ENCODE measurements around the gene ELMO3. TPM values are rescaled to one million over a fixed set of nuclear protein-coding genes. Genes with fewer than 3 reads are reported as not detected.

ELMO3 gene
- total and polyA plus RNA-seq, 8 donors, result 14.6 to 52.4 (median 23.6) TPM

GRCh38 chr16:67249178-67250044 is 50.5 kb downstream of the ELMO3 start:
- no peak overlapping the region for H3K27ac ChIP-seq
- intact Hi-C loops (cut with DNase I), result no loop called here

GRCh38 chr16:67250045-67250327 is 51.1 kb downstream of the ELMO3 start:
- intact Hi-C loops (cut with DNase I), result no loop called here

More at GRCh38 chr16:67249178-67250044, 50.5 kb downstream of the ELMO3 start:
- no peak for ATAC-seq
- H3K27me3 ChIP-seq, result no peaks in the 10 kb centered on the region
- H3K36me3 ChIP-seq, result no peaks in the 10 kb centered on the region
- DNase-seq, result peak in 2 of 6 donors; percentile 19 to 38
- peaks cover 0 to 15% (median 8%) of the 10 kb centered on the region in 3 donors for H3K4me1 ChIP-seq
- FAIRE-seq, result no peak
- H3K4me3 ChIP-seq, result peak overlapping the region in 3 of 4 donors; percentile 24 to 97 (median 37)
- H3K9me3 ChIP-seq, result no peaks in the 10 kb centered on the region
- no peak for TF ChIP-seq CTCF (IDR thresholded peaks at IDR 0.05)
- WGBS, 2 donors, result 18 to 22% methylated on average over 22 of the region's 22 CpGs

GRCh38 chr16:67252609-67253497 is 53.9 kb downstream of the ELMO3 start:
- FAIRE-seq, result no peak
- no peak for ATAC-seq
- Histone ChIP-seq H3K4me3 (no peak overlapping the region), H3K9me3 (no peaks in the 10 kb centered on the region), H3K4me1 (peaks cover 0 to 7% (median 4%) of the 10 kb centered on the region in 3 donors), H3K27me3 (no peaks in the 10 kb centered on the region), H3K36me3 (no peaks in the 10 kb centered on the region), H3K27ac (no peak overlapping the region)
- TF ChIP-seq CTCF (IDR thresholded peaks at IDR 0.05), result no peak
- 82 to 87% methylated on average over 4 of the region's 4 CpGs for WGBS, 2 donors
- DNase-seq, result peak in 1 of 6 donors; percentile 8
- intact Hi-C loops (cut with DNase I), result no loop called here

More at GRCh38 chr16:67250045-67250327, 51.1 kb downstream of the ELMO3 start:
- FAIRE-seq (no peak), ATAC-seq (no peak), DNase-seq (no peak)
- no peaks in the 10 kb centered on the region for H3K27me3 ChIP-seq
- 70 to 79% methylated on average over 4 of the region's 4 CpGs for WGBS, 2 donors
- H3K4me1 ChIP-seq, result peaks cover 0 to 12% (median 8%) of the 10 kb centered on the region in 3 donors
- no peak overlapping the region for H3K4me3 ChIP-seq
- H3K27ac ChIP-seq, result no peak overlapping the region
- H3K9me3 ChIP-seq, result no peaks in the 10 kb centered on the region
- no peak for TF ChIP-seq CTCF (IDR thresholded peaks at IDR 0.05)
- H3K36me3 ChIP-seq, result no peaks in the 10 kb centered on the region

Small RNA genes lying within 50 kb of the gene (microRNA-seq; reads per million reads assigned to microRNA genes)
- gene MIR328, result 105 to 204 reads per million in 2 donors

Other genes starting within 250 kb of the ELMO3 start
- 1 to 10 TPM; 1.9 to 6.2 (median 4.6) TPM for gene CES3, start 237.9 kb upstream of the ELMO3 start, total RNA-seq
- gene CES3, start 237.9 kb upstream of the ELMO3 start, polyA plus RNA-seq, result 1 to 10 TPM; 4.6 to 7.3 TPM
- 10 to 100 TPM in 1 of 6 donors, 1 to 10 TPM in 5; 3.2 to 10.2 (median 4.6) TPM for gene CES4A, start 210.5 kb upstream of the ELMO3 start, total RNA-seq
- gene CES4A, start 210.5 kb upstream of the ELMO3 start, polyA plus RNA-seq, result 10 to 100 TPM; 43.1 to 59.5 TPM
- gene CBFB, start 170.0 kb upstream of the ELMO3 start, total RNA-seq, result 10 to 100 TPM; 13.1 to 27.0 (median 20.1) TPM
- gene CBFB, start 170.0 kb upstream of the ELMO3 start, polyA plus RNA-seq, result 10 to 100 TPM; 11.5 to 19.7 TPM
- 1 to 10 TPM; 2.8 to 7.3 (median 4.2) TPM for gene PHAF1, start 89.2 kb upstream of the ELMO3 start, total RNA-seq
- gene PHAF1, start 89.2 kb upstream of the ELMO3 start, polyA plus RNA-seq, result 1 to 10 TPM; 6.1 to 8.9 TPM
- 1 to 10 TPM; 1.8 to 5.1 (median 3.5) TPM for gene B3GNT9, start 48.1 kb upstream of the ELMO3 start, total RNA-seq
- 1 to 10 TPM; 3.0 to 9.3 TPM for gene B3GNT9, start 48.1 kb upstream of the ELMO3 start, polyA plus RNA-seq
- gene TRADD, start 39.2 kb upstream of the ELMO3 start, total RNA-seq, result 10 to 100 TPM in 4 of 6 donors, 1 to 10 TPM in 2; 9.4 to 17.4 (median 11.5) TPM
- 10 to 100 TPM; 21.3 to 33.3 TPM for gene TRADD, start 39.2 kb upstream of the ELMO3 start, polyA plus RNA-seq
- 10 to 100 TPM; 12.9 to 31.7 (median 24.2) TPM for gene FBXL8, start 39.2 kb upstream of the ELMO3 start, total RNA-seq
- gene FBXL8, start 39.2 kb upstream of the ELMO3 start, polyA plus RNA-seq, result 10 to 100 TPM; 41.6 to 86.2 TPM
- gene HSF4, start 34.4 kb upstream of the ELMO3 start, total RNA-seq, result 10 to 100 TPM; 34.9 to 70.0 (median 49.1) TPM
- 100 to 1,000 TPM; 310 to 330 TPM for gene HSF4, start 34.4 kb upstream of the ELMO3 start, polyA plus RNA-seq
- 10 to 100 TPM; 15.2 to 31.2 (median 19.8) TPM for gene NOL3, start 28.6 kb upstream of the ELMO3 start, total RNA-seq
- 100 to 1,000 TPM in 1 of 2 donors, 10 to 100 TPM in 1; 84.5 to 119 TPM for gene NOL3, start 28.6 kb upstream of the ELMO3 start, polyA plus RNA-seq
- 10 to 100 TPM in 3 of 6 donors, 1 to 10 TPM in 3; 4.8 to 22.3 (median 10.4) TPM for gene MATCAP1, start 15.2 kb upstream of the ELMO3 start, total RNA-seq
- 10 to 100 TPM; 51.2 to 55.6 TPM for gene MATCAP1, start 15.2 kb upstream of the ELMO3 start, polyA plus RNA-seq
- 1 to 10 TPM in 3 of 6 donors, under 1 TPM in 3; 0.67 to 2.3 (median 1.2) TPM for gene EXOC3L1, start 9.0 kb upstream of the ELMO3 start, total RNA-seq
- 1 to 10 TPM; 5.2 to 6.2 TPM for gene EXOC3L1, start 9.0 kb upstream of the ELMO3 start, polyA plus RNA-seq
- 10 to 100 TPM; 14.8 to 27.7 (median 19.3) TPM for gene E2F4, start 7.0 kb upstream of the ELMO3 start, total RNA-seq
- 10 to 100 TPM; 54.9 to 61.3 TPM for gene E2F4, start 7.0 kb upstream of the ELMO3 start, polyA plus RNA-seq
- gene TMEM208, start 28.0 kb downstream of the ELMO3 start, total RNA-seq, result 10 to 100 TPM; 19.2 to 31.2 (median 26.0) TPM
- gene TMEM208, start 28.0 kb downstream of the ELMO3 start, polyA plus RNA-seq, result 10 to 100 TPM; 83.4 to 96.6 TPM
- gene FHOD1, start 48.4 kb downstream of the ELMO3 start, total RNA-seq, result 10 to 100 TPM in 2 of 6 donors, 1 to 10 TPM in 4; 7.8 to 20.8 (median 8.8) TPM
- 10 to 100 TPM; 34.0 to 41.2 TPM for gene FHOD1, start 48.4 kb downstream of the ELMO3 start, polyA plus RNA-seq
- under 1 TPM; 0.22 to 0.69 (median 0.48) TPM for gene SLC9A5, start 49.8 kb downstream of the ELMO3 start, total RNA-seq
- 1 to 10 TPM; 1.3 to 1.5 TPM for gene SLC9A5, start 49.8 kb downstream of the ELMO3 start, polyA plus RNA-seq
- gene PLEKHG4, start 80.4 kb downstream of the ELMO3 start, total RNA-seq, result 1 to 10 TPM; 3.5 to 8.1 (median 5.2) TPM
- gene PLEKHG4, start 80.4 kb downstream of the ELMO3 start, polyA plus RNA-seq, result 10 to 100 TPM; 17.2 to 28.5 TPM
- under 1 TPM in 4 of 6 donors, not detected in 2; 0.09 to 0.56 (median 0.36) TPM for gene KCTD19, start 127.6 kb downstream of the ELMO3 start, total RNA-seq
- gene KCTD19, start 127.6 kb downstream of the ELMO3 start, polyA plus RNA-seq, result under 1 TPM; 0.42 to 0.70 TPM
- 1 to 10 TPM; 1.3 to 2.7 (median 2.1) TPM for gene LRRC36, start 127.7 kb downstream of the ELMO3 start, total RNA-seq
- 10 to 100 TPM in 1 of 2 donors, 1 to 10 TPM in 1; 4.2 to 16.4 TPM for gene LRRC36, start 127.7 kb downstream of the ELMO3 start, polyA plus RNA-seq
- gene TPPP3, start 194.4 kb downstream of the ELMO3 start, total RNA-seq, result 10 to 100 TPM in 2 of 6 donors, 1 to 10 TPM in 4; 4.5 to 30.3 (median 7.1) TPM
- 10 to 100 TPM; 30.1 to 76.2 TPM for gene TPPP3, start 194.4 kb downstream of the ELMO3 start, polyA plus RNA-seq
- gene ZDHHC1, start 217.3 kb downstream of the ELMO3 start, total RNA-seq, result 10 to 100 TPM in 2 of 6 donors, 1 to 10 TPM in 4; 8.1 to 11.3 (median 9.7) TPM
- 10 to 100 TPM; 11.2 to 15.2 TPM for gene ZDHHC1, start 217.3 kb downstream of the ELMO3 start, polyA plus RNA-seq
- gene HSD11B2, start 232.0 kb downstream of the ELMO3 start, total RNA-seq, result 1 to 10 TPM; 1.4 to 6.8 (median 5.0) TPM
- gene HSD11B2, start 232.0 kb downstream of the ELMO3 start, polyA plus RNA-seq, result 10 to 100 TPM in 1 of 2 donors, 1 to 10 TPM in 1; 7.7 to 11.3 TPM

Data from pancreas (tissue), 10 donors.